Ovary (tissue), 9 donors: ENCODE results near the gene C20orf204. TPM values are rescaled to one million over a fixed set of nuclear protein-coding genes. Genes with fewer than 3 reads are reported as not detected.
A peak's percentile ranks its signal among the peaks of the same experiment; 100 is the strongest.

Source experiments
- DNase-seq, 5 donors: peaks; one replicate each; pipeline ENCODE4 v3.0.0-alpha.2; 2019 to 2020
- H3K27ac ChIP-seq, 2 donors: fragments of 200-600 bp; one replicate each; pipeline versions ENCODE4 v1.5.1 to v1.8.0; 2019 to 2022
- H3K27me3 ChIP-seq: fragments of 200-600 bp; one replicate; pipeline ENCODE4 v1.8.0; 2022
- H3K36me3 ChIP-seq: fragments of 200-600 bp; sonication (generic); one replicate; pipeline ENCODE4 v1.5.1; 2019
- H3K4me1 ChIP-seq: one replicate; pipeline ENCODE4 v1.8.1; 2013; ENCODE audit warnings: mild to moderate bottlenecking, moderate library complexity; ENCODE audit not compliant: insufficient read depth
- H3K4me3 ChIP-seq: fragments of 200-600 bp; sonication (generic); one replicate; pipeline ENCODE4 v1.5.1; 2017
- H3K9me3 ChIP-seq, 2 donors: fragments of 200-600 bp in 1 of 2; sonication (generic) in 1 of 2; one replicate each; pipeline versions ENCODE4 v1.5.1 to v1.8.1; 2013 to 2019; ENCODE audit warnings: mild to moderate bottlenecking in 1 of 2, moderate library complexity in 1 of 2
- EP300 ChIP-seq: sonication (generic); formaldehyde crosslinking; IDR thresholded peaks from one replicate; pipeline ENCODE4 v1.6.1; 2017; ENCODE audit warnings: antibody characterized with exemption
- POLR2A ChIP-seq: fragments of 450-650 bp; IDR thresholded peaks from one replicate; pipeline ENCODE4 v1.6.1; 2017; ENCODE audit warnings: antibody characterized with exemption, mild to moderate bottlenecking, moderate library complexity
- WGBS, 3 donors: extraction: QIAGEN DNeasy Blood & Tissue Kit in 1 of 3; methylation state at CpG; one replicate each; pipeline versions ENCODE4 v1.1.5 to v1.1.7; 2013 to 2017; 5-methylcytosine and 5-hydroxymethylcytosine counted together
- intact Hi-C, 4 donors: fragments of 100-400 bp; cut with DNase I; formaldehyde crosslinking; loops; one replicate each; pipeline versions ENCODE4 v1.11.0 to v1.15.1; 2022 to 2023
- polyA plus RNA-seq, 2 donors: library from polyadenylated mRNA; stranded (reverse); fragments of 200-250 nt in 1 of 2; fragments of 350-450 nt in 1 of 2; fragmentation: Illumina TruSeq in 1 of 2; extraction: RNeasy Lipid Tissue Mini Kit (QIAGEN cat#74804) in 1 of 2; gene quantifications; one replicate each; pipeline ENCODE4 v1.2.3, GENCODE V29; 2013 to 2014
- total RNA-seq, 7 donors: library from RNA; depleted of rRNA in 2 of 7; stranded (reverse); fragments of >200 nt in 2 of 7; fragmentation: NEBNext Ultra II Directional in 3 of 7; extraction: Animal tissue kit (Norgen Biotek cat#: 25700) in 3 of 7; gene quantifications; one replicate each; pipeline versions ENCODE4 v1.1.0 to v1.2.4, GENCODE V29; 2016 to 2023
- TF ChIP-seq, protein P1 (sequence below), 3 donors: fragments of 450-650 bp in 2 of 3; fragments of 200-600 bp in 1 of 3; IDR thresholded peaks; one replicate each; pipeline versions ENCODE4 v1.5.1 to v1.8.0; 2016 to 2022; ENCODE audit warnings: antibody characterized with exemption in 3 of 3, mild to moderate bottlenecking in 1 of 3
- donor health status: DM: no; HTN: no; CAD: no; lungs with moderate emphysema.
- donor health status: DM: no; HTN: no; CAD: no.
- donor health status: Bipolar disorder and iron deficiency.
- donor health status: DM: yes; HTN: yes; CAD: no.
- donor health status: DM: no; HTN: no; CAD: no.
- donor health status: DM: yes; HTN: yes; CAD: no.

C20orf204 gene
- total and polyA plus RNA-seq, 9 donors = 0.20 to 2.8 (median 1.4) TPM

DNA sequence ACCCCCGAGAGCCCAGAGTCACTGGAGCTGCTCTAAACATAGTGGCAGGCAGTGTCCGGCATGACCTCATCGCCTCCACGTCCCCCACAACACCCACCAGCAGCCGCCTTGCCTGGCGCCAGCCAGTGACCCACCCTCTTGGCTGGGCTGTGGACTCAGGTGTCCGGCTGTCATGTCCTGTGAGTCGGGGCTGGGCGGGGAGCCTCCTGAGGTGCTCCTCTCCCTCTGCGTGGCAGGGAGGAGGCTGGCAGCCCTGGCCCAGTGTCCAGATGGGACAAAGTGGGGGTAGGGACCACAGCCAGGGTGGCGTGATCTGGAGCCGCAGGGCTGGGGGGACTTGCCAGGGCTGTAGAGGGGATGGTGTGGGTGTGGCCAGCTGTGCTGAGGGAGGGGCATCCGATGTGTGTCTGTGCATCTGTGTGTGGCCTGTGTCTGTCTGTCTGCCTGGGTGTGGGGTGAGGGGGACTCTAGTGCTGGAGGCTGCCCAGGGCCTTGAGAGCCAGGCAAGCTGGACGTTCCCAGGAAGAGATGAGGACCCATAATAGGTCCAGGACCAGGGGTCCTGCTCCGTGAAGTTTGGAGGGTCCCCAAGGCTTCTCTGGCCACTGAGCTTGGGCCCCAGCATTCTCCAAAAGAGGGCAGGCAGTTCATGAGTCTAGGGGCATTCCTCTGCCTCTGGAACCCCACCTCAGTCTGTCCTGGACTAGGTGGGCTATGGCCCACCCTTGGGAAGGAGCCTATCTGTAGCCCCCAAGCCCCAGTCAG lies 15.8 kb downstream of the C20orf204 start:
- DNase-seq = peak in 1 of 5 donors; percentile 49
- intact Hi-C loops = no loop called here
- H3K4me1 ChIP-seq = peaks cover 2% of the 10 kb centered on the region
- H3K27ac ChIP-seq = no peak overlapping the region
- TF ChIP-seq, protein P1, sequence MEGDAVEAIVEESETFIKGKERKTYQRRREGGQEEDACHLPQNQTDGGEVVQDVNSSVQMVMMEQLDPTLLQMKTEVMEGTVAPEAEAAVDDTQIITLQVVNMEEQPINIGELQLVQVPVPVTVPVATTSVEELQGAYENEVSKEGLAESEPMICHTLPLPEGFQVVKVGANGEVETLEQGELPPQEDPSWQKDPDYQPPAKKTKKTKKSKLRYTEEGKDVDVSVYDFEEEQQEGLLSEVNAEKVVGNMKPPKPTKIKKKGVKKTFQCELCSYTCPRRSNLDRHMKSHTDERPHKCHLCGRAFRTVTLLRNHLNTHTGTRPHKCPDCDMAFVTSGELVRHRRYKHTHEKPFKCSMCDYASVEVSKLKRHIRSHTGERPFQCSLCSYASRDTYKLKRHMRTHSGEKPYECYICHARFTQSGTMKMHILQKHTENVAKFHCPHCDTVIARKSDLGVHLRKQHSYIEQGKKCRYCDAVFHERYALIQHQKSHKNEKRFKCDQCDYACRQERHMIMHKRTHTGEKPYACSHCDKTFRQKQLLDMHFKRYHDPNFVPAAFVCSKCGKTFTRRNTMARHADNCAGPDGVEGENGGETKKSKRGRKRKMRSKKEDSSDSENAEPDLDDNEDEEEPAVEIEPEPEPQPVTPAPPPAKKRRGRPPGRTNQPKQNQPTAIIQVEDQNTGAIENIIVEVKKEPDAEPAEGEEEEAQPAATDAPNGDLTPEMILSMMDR (IDR thresholded peaks at IDR 0.05) = no peak
- TF ChIP-seq POLR2A = no peak
- TF ChIP-seq EP300 = no peak
- no peaks in the 10 kb centered on the region for H3K36me3 ChIP-seq
- WGBS, 3 donors = 70 to 78% (median 75%) methylated on average over 15 of the region's 15 CpGs
- H3K9me3 ChIP-seq = no peaks in the 10 kb centered on the region
- no peak overlapping the region for H3K4me3 ChIP-seq
- peaks cover 7% of the 10 kb centered on the region for H3K27me3 ChIP-seq

DNA sequence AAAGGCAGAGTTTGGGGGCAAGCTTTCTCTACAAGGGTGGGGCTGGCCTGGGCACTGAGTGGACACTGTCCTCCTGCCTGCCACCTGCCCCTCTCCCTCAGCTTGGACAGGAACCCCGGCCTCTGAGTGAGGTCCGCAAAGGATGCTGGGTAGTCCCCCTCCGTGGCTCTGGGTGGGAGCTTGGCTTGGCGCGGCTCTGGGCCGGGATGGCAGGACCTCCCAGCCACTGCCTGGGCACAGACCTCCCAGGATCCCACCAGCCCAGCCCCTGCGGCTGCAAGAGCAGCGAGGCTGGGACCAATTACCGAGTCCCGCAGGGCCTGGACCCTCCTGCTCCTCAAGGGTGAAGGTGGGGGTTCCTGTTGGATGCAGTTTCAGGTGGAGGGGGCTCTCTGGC lies 16.3 kb downstream of the C20orf204 start:
- Histone ChIP-seq H3K27ac (no peak overlapping the region), H3K9me3 (no peaks in the 10 kb centered on the region), H3K4me3 (no peak overlapping the region), H3K4me1 (peaks cover 2% of the 10 kb centered on the region), H3K36me3 (no peaks in the 10 kb centered on the region), H3K27me3 (peaks cover 7% of the 10 kb centered on the region)
- intact Hi-C loops = no loop called here
- TF ChIP-seq, protein P1 (IDR thresholded peaks at IDR 0.05) = no peak
- TF ChIP-seq EP300 = no peak
- TF ChIP-seq POLR2A = no peak
- WGBS, 3 donors = 67 to 85% (median 75%) methylated on average over 10 of the region's 10 CpGs
- no peak for DNase-seq

DNA sequence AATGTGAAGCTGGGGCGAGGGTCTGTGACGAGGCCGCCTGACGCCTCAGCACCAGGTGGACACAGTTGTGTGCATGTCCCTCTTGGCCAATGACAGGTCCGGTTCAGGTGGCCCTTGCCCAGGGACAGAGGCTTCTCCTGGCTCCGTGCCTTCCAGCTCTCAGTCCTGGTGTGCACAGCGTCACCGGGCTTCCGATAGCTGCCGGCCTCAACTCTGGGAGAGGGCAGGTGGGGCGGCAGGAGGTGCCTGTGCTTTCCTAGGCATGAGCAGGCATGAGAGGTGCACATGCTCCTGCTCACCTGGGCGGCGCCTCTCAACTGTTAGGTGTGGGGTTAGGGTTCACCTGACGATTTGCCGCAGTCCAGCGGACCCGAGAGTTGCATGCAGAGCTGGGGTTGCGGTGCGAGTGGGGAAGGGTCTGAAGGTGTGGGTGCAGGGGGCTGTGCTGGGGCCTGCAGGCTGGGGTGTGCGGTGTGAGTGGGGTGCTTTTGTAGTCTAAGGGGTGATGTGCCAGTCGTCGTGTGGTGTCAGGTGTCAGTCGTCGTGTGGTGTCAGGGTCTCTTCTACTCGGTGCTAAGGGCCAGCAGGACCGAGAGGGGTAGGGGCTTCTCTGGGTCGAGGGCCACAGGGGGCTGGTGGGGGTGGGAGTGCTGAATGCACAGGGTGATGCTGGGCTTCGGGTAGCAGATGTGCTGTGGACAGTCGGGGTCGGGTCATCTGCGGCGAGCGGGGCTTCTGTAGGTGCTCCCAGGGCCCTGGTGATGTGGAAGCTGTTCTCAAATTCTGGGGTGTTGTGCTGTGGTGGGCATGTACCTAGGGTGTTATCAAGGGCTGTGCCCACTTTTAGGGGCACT lies 17.2 kb downstream of the C20orf204 start:
- Histone ChIP-seq H3K9me3 (no peaks in the 10 kb centered on the region), H3K27ac (no peak overlapping the region), H3K4me1 (peaks cover 2% of the 10 kb centered on the region), H3K4me3 (no peak overlapping the region), H3K36me3 (no peaks in the 10 kb centered on the region), H3K27me3 (peaks cover 3% of the 10 kb centered on the region)
- intact Hi-C loops = no loop called here
- TF ChIP-seq, protein P1 (IDR thresholded peaks at IDR 0.05) = no peak
- TF ChIP-seq POLR2A (no peak), EP300 (no peak)
- DNase-seq = no peak
- WGBS, 3 donors = 76 to 82% (median 80%) methylated on average over 33 of the region's 33 CpGs

DNA sequence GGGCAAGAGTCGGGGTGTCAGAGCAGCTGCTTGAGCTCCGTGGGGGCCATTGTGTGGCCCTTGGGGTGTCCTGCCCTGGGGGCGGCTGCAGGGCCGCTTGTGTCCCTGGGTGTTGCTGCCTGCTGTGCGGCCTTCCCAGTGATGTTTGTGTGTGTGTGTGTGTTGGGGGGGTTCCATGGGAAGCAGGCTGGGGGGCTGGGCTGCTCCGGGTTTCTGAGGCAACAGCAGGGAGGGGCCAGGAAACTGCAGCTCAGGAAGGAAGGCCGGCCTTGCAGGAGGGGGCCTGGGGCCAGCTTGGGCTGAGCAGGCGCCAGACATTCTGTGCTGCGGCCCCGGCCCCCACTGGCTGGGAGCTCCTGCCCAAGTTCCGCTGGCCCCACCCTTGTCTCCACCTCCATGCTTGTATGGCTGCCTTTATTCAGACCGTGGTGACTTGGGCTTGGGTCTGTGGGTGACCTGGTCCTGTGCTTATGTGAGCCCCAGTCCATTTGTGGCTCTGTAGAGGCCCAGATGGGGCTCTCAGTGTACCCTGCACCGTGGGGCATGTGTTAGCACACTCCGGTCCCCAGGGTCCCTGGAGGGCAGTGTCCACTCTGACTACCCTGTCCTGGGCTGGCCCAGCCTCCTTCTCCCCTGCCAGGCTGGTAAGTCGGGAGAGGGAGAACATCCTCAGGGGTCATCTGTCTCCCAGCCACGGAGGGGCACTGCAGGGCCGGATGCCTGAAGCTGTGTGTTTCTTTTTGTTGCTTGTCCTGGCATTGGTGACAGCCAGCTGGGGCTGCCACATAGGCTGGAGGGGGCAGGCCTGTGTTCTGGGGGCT lies 18.1 kb downstream of the C20orf204 start:
- Histone ChIP-seq H3K9me3 (no peaks in the 10 kb centered on the region), H3K4me1 (peaks cover 2% of the 10 kb centered on the region), H3K36me3 (no peaks in the 10 kb centered on the region), H3K4me3 (no peak overlapping the region), H3K27me3 (peaks cover 3% of the 10 kb centered on the region), H3K27ac (no peak overlapping the region)
- intact Hi-C loops = no loop called here
- WGBS, 3 donors = 25 to 32% (median 31%) methylated on average over 17 of the region's 17 CpGs
- TF ChIP-seq, protein P1 (IDR thresholded peaks at IDR 0.05) = no peak
- TF ChIP-seq EP300 = no peak
- no peak for TF ChIP-seq POLR2A
- peak in 1 of 5 donors; percentile 45 for DNase-seq
